GM12891 (cell line): ENCODE results near the gene GJD2.

ENCODE experiments used
- PAX5 ChIP-seq: IDR thresholded peaks from 2 replicates; pipeline ENCODE4 v1.6.1; 2011; ENCODE audit warnings: low read length, moderate library complexity, mild to moderate bottlenecking; ENCODE audit not compliant: insufficient read depth, severe bottlenecking
- POLR2A ChIP-seq: IDR thresholded peaks from 2 replicates; pipeline ENCODE4 v1.6.1; 2011; ENCODE audit warnings: low read depth, low read length, control low read depth
- POLR2AphosphoS5 ChIP-seq: IDR thresholded peaks from 2 replicates; pipeline ENCODE4 v1.6.1; 2011; ENCODE audit warnings: low read depth, low read length, control low read depth
- SPI1 ChIP-seq: IDR thresholded peaks from 2 replicates; pipeline ENCODE4 v1.6.1; 2011; ENCODE audit warnings: low read depth, low read length, control low read depth
- TAF1 ChIP-seq: IDR thresholded peaks from 2 replicates; pipeline ENCODE4 v1.6.1; 2011; ENCODE audit warnings: low read depth, low read length, control low read depth

GRCh38 chr15:34791701-34792100 lies 36.9 kb upstream of the GJD2 start:
- no peak for TF ChIP-seq POLR2A
- no peak for TF ChIP-seq POLR2AphosphoS5
- no peak for TF ChIP-seq TAF1
- no peak for TF ChIP-seq SPI1
- no peak for TF ChIP-seq PAX5
